HepG2 (cell line): ENCODE data around the gene TBC1D12. TPM values are rescaled to one million over a fixed set of nuclear protein-coding genes. Genes with fewer than 3 reads are reported as not detected.

ENCODE experiments used
- ATF7 ChIP-seq, 2 experiments: fragments of 450-650 bp in 1 of 2; sonication (generic) in 1 of 2; formaldehyde crosslinking in 1 of 2; IDR thresholded peaks; 2 replicates each; pipeline versions ENCODE4 v1.4.0 to v1.6.1; 2016 to 2020; ENCODE audit warnings: antibody characterized with exemption in 1 of 2, mild to moderate bottlenecking in 1 of 2, missing genetic modification reagents in 1 of 2
- KLF12 ChIP-seq: sonication (generic); formaldehyde crosslinking; IDR thresholded peaks from 2 replicates; pipeline ENCODE4 v1.4.0; 2020; ENCODE audit warnings: missing genetic modification reagents, borderline replicate concordance
- NCOR1 ChIP-seq: fragments of 200-600 bp; sonication (generic); IDR thresholded peaks from 2 replicates; pipeline ENCODE4 v1.7.0; 2017; ENCODE audit warnings: antibody characterized with exemption, low read length, borderline replicate concordance
- PLSCR1 ChIP-seq: sonication (generic); formaldehyde crosslinking; IDR thresholded peaks from 2 replicates; pipeline ENCODE4 v1.5.0; 2020; ENCODE audit warnings: missing genetic modification reagents, mild to moderate bottlenecking, borderline replicate concordance
- SCMH1 ChIP-seq: sonication (generic); formaldehyde crosslinking; IDR thresholded peaks from 2 replicates; pipeline ENCODE4 v1.9.0; 2021; ENCODE audit warnings: missing genetic modification reagents, mild to moderate bottlenecking, borderline replicate concordance
- SOX13 ChIP-seq, 3 experiments: fragments of 450-650 bp in 1 of 3; sonication (generic) in 1 of 3; formaldehyde crosslinking in 1 of 3; IDR thresholded peaks in 2 of 3; conservative IDR thresholded peaks in 1 of 3; 2 replicates each; pipeline versions ENCODE4 v1.5.0 to v1.6.1; 2016 to 2020; ENCODE audit warnings: antibody characterized with exemption in 1 of 3, mild to moderate bottlenecking in 1 of 3, missing compliant biosample characterization in 1 of 3, missing genetic modification reagents in 1 of 3, moderate library complexity in 1 of 3
- STAG1 ChIP-seq: sonication (generic); formaldehyde crosslinking; IDR thresholded peaks from 2 replicates; pipeline ENCODE4 v1.4.0; 2020; ENCODE audit warnings: missing genetic modification reagents
- SUZ12 ChIP-seq: fragments of 150-350 bp; IDR thresholded peaks from 2 replicates; pipeline ENCODE4 v1.6.1; 2014; ENCODE audit warnings: low read depth, low read length
- ZFP37 ChIP-seq: sonication (generic); formaldehyde crosslinking; IDR thresholded peaks from 2 replicates; pipeline ENCODE4 v1.4.0; 2020; ENCODE audit warnings: missing genetic modification reagents, borderline replicate concordance
- ZMYM3 ChIP-seq: sonication (generic); formaldehyde crosslinking; IDR thresholded peaks from 2 replicates; pipeline ENCODE4 v1.5.1; 2020; ENCODE audit warnings: mild to moderate bottlenecking, missing genetic modification reagents
- ZNF333 ChIP-seq: sonication (generic); formaldehyde crosslinking; IDR thresholded peaks from 2 replicates; pipeline ENCODE4 v1.4.0; 2020; ENCODE audit warnings: mild to moderate bottlenecking, missing genetic modification reagents, borderline replicate concordance
- ZNF513 ChIP-seq: sonication (generic); formaldehyde crosslinking; conservative IDR thresholded peaks from 2 replicates; pipeline ENCODE4 v1.5.0; 2020; ENCODE audit warnings: missing genetic modification reagents
- ZSCAN12 ChIP-seq: sonication (generic); formaldehyde crosslinking; IDR thresholded peaks from 2 replicates; pipeline ENCODE4 v1.9.0; 2021; ENCODE audit warnings: mild to moderate bottlenecking, missing genetic modification reagents
- ZSCAN5A ChIP-seq: sonication (generic); formaldehyde crosslinking; IDR thresholded peaks from 2 replicates; pipeline ENCODE4 v1.8.0; 2022; ENCODE audit warnings: mild to moderate bottlenecking, missing genetic modification reagents, borderline replicate concordance
- ZZZ3 ChIP-seq: sonication (generic); formaldehyde crosslinking; IDR thresholded peaks from 2 replicates; pipeline ENCODE4 v1.4.0; 2020; ENCODE audit warnings: missing genetic modification reagents, mild to moderate bottlenecking, borderline replicate concordance
- polyA plus RNA-seq, 8 experiments: library from polyadenylated mRNA; depleted of rRNA in 3 of 8; stranded (reverse) in 7 of 8; unstranded in 1 of 8; fragments of >200 nt; fragmentation: Illumina TruSeq in 4 of 8; extraction: Trizol in 4 of 8; gene quantifications; 2 replicates each; pipeline versions ENCODE4 v1.2.1 to v1.2.3, GENCODE V29; 2011 to 2016; ENCODE audit warnings: low read depth in 4 of 8, missing spikeins in 1 of 8, mixed read lengths in 1 of 8; ENCODE audit not compliant: insufficient read depth in 1 of 8
- total RNA-seq, 5 experiments: library from RNA; depleted of rRNA; stranded (reverse); fragments of >200 nt; fragmentation: Illumina TruSeq; extraction: Trizol; gene quantifications; 2 replicates each; pipeline ENCODE4 v1.2.3, GENCODE V29; 2016; ENCODE audit warnings: low read depth in 1 of 5
- TF ChIP-seq, protein P1 (sequence below): sonication (generic); formaldehyde crosslinking; IDR thresholded peaks from 2 replicates; pipeline ENCODE4 v1.5.0; 2020; ENCODE audit warnings: mild to moderate bottlenecking, missing genetic modification reagents, borderline replicate concordance
- TF ChIP-seq, protein P2 (sequence below): IDR thresholded peaks from 2 replicates; pipeline ENCODE4 v1.6.1; 2016; ENCODE audit warnings: missing genetic modification reagents, missing compliant biosample characterization

TBC1D12 gene
- total and polyA plus RNA-seq, 2 of the 13 experiments (the other 11 are each of a cell fraction or from before 2014, with no cell fraction given): 5.7 to 6.2 TPM

- TF ChIP-seq, protein P1, sequence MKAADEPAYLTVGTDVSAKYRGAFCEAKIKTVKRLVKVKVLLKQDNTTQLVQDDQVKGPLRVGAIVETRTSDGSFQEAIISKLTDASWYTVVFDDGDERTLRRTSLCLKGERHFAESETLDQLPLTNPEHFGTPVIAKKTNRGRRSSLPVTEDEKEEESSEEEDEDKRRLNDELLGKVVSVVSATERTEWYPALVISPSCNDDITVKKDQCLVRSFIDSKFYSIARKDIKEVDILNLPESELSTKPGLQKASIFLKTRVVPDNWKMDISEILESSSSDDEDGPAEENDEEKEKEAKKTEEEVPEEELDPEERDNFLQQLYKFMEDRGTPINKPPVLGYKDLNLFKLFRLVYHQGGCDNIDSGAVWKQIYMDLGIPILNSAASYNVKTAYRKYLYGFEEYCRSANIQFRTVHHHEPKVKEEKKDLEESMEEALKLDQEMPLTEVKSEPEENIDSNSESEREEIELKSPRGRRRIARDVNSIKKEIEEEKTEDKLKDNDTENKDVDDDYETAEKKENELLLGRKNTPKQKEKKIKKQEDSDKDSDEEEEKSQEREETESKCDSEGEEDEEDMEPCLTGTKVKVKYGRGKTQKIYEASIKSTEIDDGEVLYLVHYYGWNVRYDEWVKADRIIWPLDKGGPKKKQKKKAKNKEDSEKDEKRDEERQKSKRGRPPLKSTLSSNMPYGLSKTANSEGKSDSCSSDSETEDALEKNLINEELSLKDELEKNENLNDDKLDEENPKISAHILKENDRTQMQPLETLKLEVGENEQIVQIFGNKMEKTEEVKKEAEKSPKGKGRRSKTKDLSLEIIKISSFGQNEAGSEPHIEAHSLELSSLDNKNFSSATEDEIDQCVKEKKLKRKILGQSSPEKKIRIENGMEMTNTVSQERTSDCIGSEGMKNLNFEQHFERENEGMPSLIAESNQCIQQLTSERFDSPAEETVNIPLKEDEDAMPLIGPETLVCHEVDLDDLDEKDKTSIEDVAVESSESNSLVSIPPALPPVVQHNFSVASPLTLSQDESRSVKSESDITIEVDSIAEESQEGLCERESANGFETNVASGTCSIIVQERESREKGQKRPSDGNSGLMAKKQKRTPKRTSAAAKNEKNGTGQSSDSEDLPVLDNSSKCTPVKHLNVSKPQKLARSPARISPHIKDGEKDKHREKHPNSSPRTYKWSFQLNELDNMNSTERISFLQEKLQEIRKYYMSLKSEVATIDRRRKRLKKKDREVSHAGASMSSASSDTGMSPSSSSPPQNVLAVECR (CRISPR knock-in tag): peak; percentile 57
- TF ChIP-seq ZZZ3 (CRISPR knock-in tag) (no peak), ZSCAN5A (CRISPR knock-in tag) (no peak), SOX13 (IDR thresholded peaks at IDR 0.05) (no peak), SOX13 (CRISPR knock-in tag; conservative IDR thresholded peaks at IDR 0.05 in 1 of 2, IDR thresholded peaks at IDR 0.05 in 1 of 2) (no peak), ATF7 (IDR thresholded peaks at IDR 0.05) (no peak), ATF7 (CRISPR knock-in tag; IDR thresholded peaks at IDR 0.05) (no peak), SUZ12 (no peak), ZNF513 (CRISPR knock-in tag) (no peak), ZMYM3 (CRISPR knock-in tag) (no peak), KLF12 (no peak), STAG1 (CRISPR knock-in tag) (no peak), ZSCAN12 (no peak), NCOR1 (no peak), SCMH1 (CRISPR knock-in tag) (no peak), PLSCR1 (no peak), ZNF333 (no peak), ZFP37 (CRISPR knock-in tag) (no peak)
- TF ChIP-seq, protein P2, sequence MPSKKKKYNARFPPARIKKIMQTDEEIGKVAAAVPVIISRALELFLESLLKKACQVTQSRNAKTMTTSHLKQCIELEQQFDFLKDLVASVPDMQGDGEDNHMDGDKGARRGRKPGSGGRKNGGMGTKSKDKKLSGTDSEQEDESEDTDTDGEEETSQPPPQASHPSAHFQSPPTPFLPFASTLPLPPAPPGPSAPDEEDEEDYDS: no peak
Observed at GRCh38 chr10:94546049-94546900, 143.9 kb downstream of the TBC1D12 start (continued).
